Sigmoid colon (tissue), 7 donors: ENCODE results near the gene PLEKHG2. TPM values are rescaled to one million over a fixed set of nuclear protein-coding genes. Genes with fewer than 3 reads are reported as not detected.

Experiments
- DNase-seq: peaks from one replicate; pipeline ENCODE4 v3.0.0-alpha.2; 2019
- H3K27ac ChIP-seq, 4 donors: fragments of 200-600 bp; sonication (generic); one replicate each; pipeline ENCODE4 v1.5.1; 2016 to 2019; ENCODE audit warnings: mild to moderate bottlenecking in 1 of 4
- H3K27me3 ChIP-seq, 3 donors: fragments of 200-600 bp; sonication (generic); one replicate each; pipeline ENCODE4 v1.5.1; 2019; ENCODE audit warnings: mild to moderate bottlenecking in 1 of 3
- H3K36me3 ChIP-seq, 4 donors: fragments of 200-600 bp; sonication (generic); one replicate each; pipeline ENCODE4 v1.5.1; 2016 to 2019
- H3K4me1 ChIP-seq, 4 donors: fragments of 200-600 bp; sonication (generic); one replicate each; pipeline ENCODE4 v1.5.1; 2017 to 2019
- H3K4me3 ChIP-seq, 4 donors: fragments of 200-600 bp; sonication (generic); one replicate each; pipeline ENCODE4 v1.5.1; 2017 to 2019; ENCODE audit warnings: mild to moderate bottlenecking in 2 of 4, moderate library complexity in 1 of 4
- H3K9me3 ChIP-seq, 4 donors: fragments of 200-600 bp in 3 of 4; sonication (generic) in 3 of 4; one replicate each; pipeline versions ENCODE4 v1.5.1 to v1.6.1; 2013 to 2019
- EP300 ChIP-seq, 4 donors: sonication (generic); formaldehyde crosslinking; IDR thresholded peaks; one replicate each; pipeline ENCODE4 v1.6.1; 2017; ENCODE audit warnings: antibody characterized with exemption in 4 of 4
- POLR2A ChIP-seq, 2 donors: fragments of 450-650 bp; IDR thresholded peaks; one replicate each; pipeline ENCODE4 v1.6.1; 2016; ENCODE audit warnings: antibody characterized with exemption in 2 of 2, mild to moderate bottlenecking in 2 of 2, moderate library complexity in 2 of 2
- POLR2AphosphoS5 ChIP-seq, 4 donors: sonication (generic); formaldehyde crosslinking; IDR thresholded peaks; one replicate each; pipeline ENCODE4 v1.6.1; 2017; ENCODE audit warnings: antibody characterized with exemption in 4 of 4
- WGBS, 2 donors: extraction: QIAGEN DNeasy Blood & Tissue Kit; methylation state at CpG; one replicate each; pipeline ENCODE4 v1.1.7; 2013; 5-methylcytosine and 5-hydroxymethylcytosine counted together
- intact Hi-C: fragments of 100-400 bp; cut with DNase I; formaldehyde crosslinking; loops from one replicate; pipeline ENCODE4 v1.15.1; 2023
- polyA plus RNA-seq, 3 donors: library from polyadenylated mRNA; stranded (reverse); fragments of 200-250 nt; gene quantifications; one replicate each; pipeline ENCODE4 v1.2.3, GENCODE V29; 2013
- total RNA-seq, 4 donors: library from RNA; depleted of rRNA; stranded (reverse); fragments of >200 nt; gene quantifications; one replicate each; pipeline ENCODE4 v1.1.0, GENCODE V29; 2016
- TF ChIP-seq, protein P1 (sequence below), 4 experiments: fragments of 450-650 bp in 3 of 4; fragments of 200-600 bp in 1 of 4; IDR thresholded peaks; one replicate each; pipeline ENCODE4 v1.5.1; 2016 to 2019; ENCODE audit warnings: antibody characterized with exemption in 4 of 4, mild to moderate bottlenecking in 3 of 4, moderate library complexity in 2 of 4
- donor health status: healthy with polysubstance abuse.
- donor health status: Bipolar disorder and iron deficiency.
- donor health status: healthy.

The PLEKHG2 gene, protein sequence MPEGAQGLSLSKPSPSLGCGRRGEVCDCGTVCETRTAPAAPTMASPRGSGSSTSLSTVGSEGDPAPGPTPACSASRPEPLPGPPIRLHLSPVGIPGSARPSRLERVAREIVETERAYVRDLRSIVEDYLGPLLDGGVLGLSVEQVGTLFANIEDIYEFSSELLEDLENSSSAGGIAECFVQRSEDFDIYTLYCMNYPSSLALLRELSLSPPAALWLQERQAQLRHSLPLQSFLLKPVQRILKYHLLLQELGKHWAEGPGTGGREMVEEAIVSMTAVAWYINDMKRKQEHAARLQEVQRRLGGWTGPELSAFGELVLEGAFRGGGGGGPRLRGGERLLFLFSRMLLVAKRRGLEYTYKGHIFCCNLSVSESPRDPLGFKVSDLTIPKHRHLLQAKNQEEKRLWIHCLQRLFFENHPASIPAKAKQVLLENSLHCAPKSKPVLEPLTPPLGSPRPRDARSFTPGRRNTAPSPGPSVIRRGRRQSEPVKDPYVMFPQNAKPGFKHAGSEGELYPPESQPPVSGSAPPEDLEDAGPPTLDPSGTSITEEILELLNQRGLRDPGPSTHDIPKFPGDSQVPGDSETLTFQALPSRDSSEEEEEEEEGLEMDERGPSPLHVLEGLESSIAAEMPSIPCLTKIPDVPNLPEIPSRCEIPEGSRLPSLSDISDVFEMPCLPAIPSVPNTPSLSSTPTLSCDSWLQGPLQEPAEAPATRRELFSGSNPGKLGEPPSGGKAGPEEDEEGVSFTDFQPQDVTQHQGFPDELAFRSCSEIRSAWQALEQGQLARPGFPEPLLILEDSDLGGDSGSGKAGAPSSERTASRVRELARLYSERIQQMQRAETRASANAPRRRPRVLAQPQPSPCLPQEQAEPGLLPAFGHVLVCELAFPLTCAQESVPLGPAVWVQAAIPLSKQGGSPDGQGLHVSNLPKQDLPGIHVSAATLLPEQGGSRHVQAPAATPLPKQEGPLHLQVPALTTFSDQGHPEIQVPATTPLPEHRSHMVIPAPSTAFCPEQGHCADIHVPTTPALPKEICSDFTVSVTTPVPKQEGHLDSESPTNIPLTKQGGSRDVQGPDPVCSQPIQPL (N-terminal part only)
- total RNA-seq (10 to 100 TPM in 3 of 4 donors, 1 to 10 TPM in 1; 8.2 to 28.8 (median 12.5) TPM), polyA plus RNA-seq (10 to 100 TPM in 1 of 3 donors, under 1 TPM in 2; 0.60 to 14.9 (median 0.69) TPM)

DNA sequence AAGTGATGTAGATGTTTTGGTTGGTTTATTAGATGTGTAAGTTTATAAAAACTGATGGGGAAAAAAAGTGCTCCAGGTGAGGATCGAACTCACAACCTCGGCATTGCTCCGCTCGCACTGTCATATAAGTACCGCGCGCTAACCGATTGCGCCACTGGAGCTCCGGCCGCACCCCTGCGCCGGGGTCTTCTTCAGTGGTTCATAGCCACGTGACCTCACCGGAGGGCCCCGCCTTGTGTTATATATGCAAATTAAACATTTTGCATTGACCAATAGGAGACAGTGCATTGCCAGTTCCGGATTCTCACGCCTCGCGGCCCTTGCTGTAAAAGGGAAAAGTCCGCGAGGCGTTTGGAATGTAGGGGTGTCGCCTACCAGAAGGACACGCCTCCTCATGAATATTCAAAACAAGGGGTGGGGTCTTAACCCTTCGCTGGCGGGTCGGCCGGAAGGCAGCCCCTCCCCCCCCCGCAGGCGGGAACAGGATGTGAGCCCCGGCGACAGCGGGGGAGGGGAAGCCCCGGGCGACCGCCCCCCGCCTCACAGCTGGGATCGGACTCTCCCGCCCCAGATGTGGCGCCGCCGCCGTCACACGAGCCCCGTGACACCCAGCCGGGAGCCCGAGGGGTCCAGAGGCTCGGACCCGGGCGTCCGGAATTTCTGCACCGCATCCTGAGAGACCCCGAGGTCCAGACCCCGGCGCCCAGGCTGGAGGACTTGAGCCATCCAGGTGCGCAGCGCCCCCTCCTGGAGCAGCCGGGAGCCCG, at the start of gene PLEKHG2:
Gene PLEKHG2, plus strand, starts transcription at position 570 of the 767 bp plus-strand sequence. CDS start 1,418 bp downstream, outside the sequence.
- Histone ChIP-seq H3K4me1 (peaks cover 0 to 59% (median 47%) of the 10 kb centered on the region in 4 donors), H3K27me3 (no peaks in the 10 kb centered on the region), H3K36me3 (peaks cover 15 to 29% (median 20%) of the 10 kb centered on the region in 4 donors), H3K4me3 (peak within 1 kb of the TSS; percentile 83 to 99 (median 91)), H3K9me3 (no peaks in the 10 kb centered on the region), H3K27ac (peak within 1 kb of the TSS; percentile 100)
- TF ChIP-seq, protein P1, sequence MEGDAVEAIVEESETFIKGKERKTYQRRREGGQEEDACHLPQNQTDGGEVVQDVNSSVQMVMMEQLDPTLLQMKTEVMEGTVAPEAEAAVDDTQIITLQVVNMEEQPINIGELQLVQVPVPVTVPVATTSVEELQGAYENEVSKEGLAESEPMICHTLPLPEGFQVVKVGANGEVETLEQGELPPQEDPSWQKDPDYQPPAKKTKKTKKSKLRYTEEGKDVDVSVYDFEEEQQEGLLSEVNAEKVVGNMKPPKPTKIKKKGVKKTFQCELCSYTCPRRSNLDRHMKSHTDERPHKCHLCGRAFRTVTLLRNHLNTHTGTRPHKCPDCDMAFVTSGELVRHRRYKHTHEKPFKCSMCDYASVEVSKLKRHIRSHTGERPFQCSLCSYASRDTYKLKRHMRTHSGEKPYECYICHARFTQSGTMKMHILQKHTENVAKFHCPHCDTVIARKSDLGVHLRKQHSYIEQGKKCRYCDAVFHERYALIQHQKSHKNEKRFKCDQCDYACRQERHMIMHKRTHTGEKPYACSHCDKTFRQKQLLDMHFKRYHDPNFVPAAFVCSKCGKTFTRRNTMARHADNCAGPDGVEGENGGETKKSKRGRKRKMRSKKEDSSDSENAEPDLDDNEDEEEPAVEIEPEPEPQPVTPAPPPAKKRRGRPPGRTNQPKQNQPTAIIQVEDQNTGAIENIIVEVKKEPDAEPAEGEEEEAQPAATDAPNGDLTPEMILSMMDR (IDR thresholded peaks at IDR 0.05): peak; percentile 85 to 95 (median 90)
- TF ChIP-seq EP300 (IDR thresholded peaks at IDR 0.05) (peak in 2 of 4 donors; percentile 69 to 70), POLR2A (IDR thresholded peaks at IDR 0.05) (peak; percentile 60 to 89), POLR2AphosphoS5 (IDR thresholded peaks at IDR 0.05) (peak; percentile 39 to 94 (median 92))
- intact Hi-C loops: loop anchor here (1.0 to 2.0 kb wide), 2 partner anchors 9 to 69 kb away; partner anchors contain the start of gene SAMD4B
- WGBS, 2 donors: 0% methylated on average over 60 of the region's 60 CpGs
- DNase-seq: peak; percentile 100

GRCh38 chr19:39362682-39363657, 49.5 kb upstream of the PLEKHG2 start:
- H3K4me3 ChIP-seq: no peak overlapping the region
- H3K4me1 ChIP-seq: peaks cover 0 to 21% (median 5%) of the 10 kb centered on the region in 4 donors
- WGBS, 2 donors: 68 to 75% methylated on average over 6 of the region's 6 CpGs
- H3K27me3 ChIP-seq: no peaks in the 10 kb centered on the region
- peaks cover 3 to 91% (median 27%) of the 10 kb centered on the region in 4 donors for H3K36me3 ChIP-seq
- no peak for DNase-seq
- TF ChIP-seq POLR2A (IDR thresholded peaks at IDR 0.05): no peak
- no peak for TF ChIP-seq EP300 (IDR thresholded peaks at IDR 0.05)
- TF ChIP-seq POLR2AphosphoS5 (IDR thresholded peaks at IDR 0.05): no peak
- TF ChIP-seq, protein P1 (IDR thresholded peaks at IDR 0.05): no peak
- no peaks in the 10 kb centered on the region for H3K9me3 ChIP-seq
- intact Hi-C loops: no loop called here
- peak overlapping the region; percentile 54 to 77 (median 62) for H3K27ac ChIP-seq

DNA sequence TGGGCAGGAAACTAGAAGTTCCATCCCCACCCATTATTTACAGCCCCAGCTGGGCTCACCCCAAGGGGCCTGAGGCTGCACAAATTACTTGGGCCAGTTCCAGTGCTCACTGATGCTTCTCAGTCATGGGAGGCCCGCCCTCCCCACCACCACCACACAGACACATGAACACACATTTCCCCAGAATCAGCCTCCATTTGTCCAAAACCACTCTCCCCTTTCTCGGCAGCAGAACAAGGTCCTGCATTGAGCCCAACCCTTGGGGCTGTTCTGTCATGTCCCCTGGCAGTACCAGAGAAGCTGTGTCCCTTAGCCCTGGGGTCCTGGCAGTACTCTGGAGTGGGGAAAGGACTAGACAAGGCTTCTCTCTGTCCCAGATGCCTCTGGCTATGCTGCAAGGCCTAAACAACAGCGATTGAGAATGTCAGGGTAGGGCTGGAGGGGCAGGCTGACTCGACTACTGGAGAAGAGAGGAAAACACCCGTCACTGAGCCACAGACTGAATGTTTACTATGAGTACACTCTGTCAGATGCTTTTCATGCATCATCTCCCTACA, 48.5 kb upstream of the PLEKHG2 start:
- WGBS, 2 donors: 73 to 80% methylated on average over 5 of the region's 5 CpGs
- Histone ChIP-seq H3K27ac (peak overlapping the region; percentile 54 to 77 (median 66)), H3K4me3 (no peak overlapping the region), H3K27me3 (no peaks in the 10 kb centered on the region), H3K9me3 (no peaks in the 10 kb centered on the region), H3K4me1 (peaks cover 0 to 21% (median 5%) of the 10 kb centered on the region in 4 donors), H3K36me3 (peaks cover 2 to 91% (median 22%) of the 10 kb centered on the region in 4 donors)
- peak in 1 of 4 donors; percentile 3 for TF ChIP-seq EP300 (IDR thresholded peaks at IDR 0.05)
- TF ChIP-seq, protein P1 (IDR thresholded peaks at IDR 0.05): no peak
- no peak for TF ChIP-seq POLR2A (IDR thresholded peaks at IDR 0.05)
- peak in 3 of 4 donors; percentile 23 to 38 (median 31) for TF ChIP-seq POLR2AphosphoS5 (IDR thresholded peaks at IDR 0.05)
- intact Hi-C loops: no loop called here
- peak; percentile 86 for DNase-seq
